ENCODE measurements around the gene ARHGEF40.

Gene ARHGEF40

GRCh38 chr14:21099596-21099985 is 29.5 kb downstream of the ARHGEF40 start:
- no peak for DNase-seq

- DNase-seq, result no peak
Observed at GRCh38 chr14:21100931-21101330, 30.8 kb downstream of the ARHGEF40 start, which contains the start of gene TMEM253. TSS of gene TMEM253 (plus strand) at chr14:21101066. CDS start at chr14:21101344, 278 bp downstream.

- DNase-seq, result no peak
Observed at GRCh38 chr14:21101802-21102413, 31.8 kb downstream of the ARHGEF40 start.

GRCh38 chr14:21102521-21103410 is 32.7 kb downstream of the ARHGEF40 start:
- DNase-seq, result no peak

GRCh38 chr14:21103411-21103709 is 33.3 kb downstream of the ARHGEF40 start:
- no peak for DNase-seq

GRCh38 chr14:21103710-21104447 is 33.8 kb downstream of the ARHGEF40 start:
- DNase-seq, result peak; percentile 97

- DNase-seq, result peak; percentile 89
Observed at GRCh38 chr14:21104448-21105060, 34.5 kb downstream of the ARHGEF40 start.

GRCh38 chr14:21105095-21105494 is 35.0 kb downstream of the ARHGEF40 start:
- DNase-seq, result no peak

GRCh38 chr14:21106176-21106497 is 36.0 kb downstream of the ARHGEF40 start:
- no peak for DNase-seq

- DNase-seq, result peak; percentile 91
Observed at GRCh38 chr14:21106498-21107282, 36.6 kb downstream of the ARHGEF40 start.

GRCh38 chr14:21107283-21107800 is 37.2 kb downstream of the ARHGEF40 start:
- no peak for DNase-seq

GRCh38 chr14:21108791-21109190 is 38.7 kb downstream of the ARHGEF40 start:
- DNase-seq, result no peak

GRCh38 chr14:21109377-21110138 is 39.5 kb downstream of the ARHGEF40 start:
- no peak for DNase-seq

GRCh38 chr14:21112255-21112654 is 42.2 kb downstream of the ARHGEF40 start:
- DNase-seq, result no peak

- no peak for DNase-seq
Observed at GRCh38 chr14:21113369-21113768, 43.3 kb downstream of the ARHGEF40 start.

- DNase-seq, result no peak
Observed at GRCh38 chr14:21118933-21119332, 48.8 kb downstream of the ARHGEF40 start.

GRCh38 chr14:21120686-21121085 is 50.6 kb downstream of the ARHGEF40 start:
- DNase-seq, result no peak

- DNase-seq, result no peak
Observed at GRCh38 chr14:21121122-21121521, 51.0 kb downstream of the ARHGEF40 start.

GRCh38 chr14:21123429-21123828 is 53.3 kb downstream of the ARHGEF40 start:
- no peak for DNase-seq

- DNase-seq, result no peak
Observed at GRCh38 chr14:21133901-21134300, 63.8 kb downstream of the ARHGEF40 start.

GRCh38 chr14:21136024-21136423 is 65.9 kb downstream of the ARHGEF40 start:
- DNase-seq, result no peak

Data from activated effector memory CD4-positive, alpha-beta T cell treated with anti-CD3 and anti-CD28 coated beads, Interleukin-2, amount 50 U/mL, for 16 hours (primary cell).